Neural cell (in vitro differentiated cells): ENCODE data around the gene MC1R. TPM values are rescaled to one million over a fixed set of nuclear protein-coding genes. Genes with fewer than 3 reads are reported as not detected.
"Not testable (repeated sequence)": the region's sequence is repeated elsewhere in the genome, so short reads cannot be mapped to it uniquely, and the experiment has no call there.

ENCODE experiments used
- H2AFZ ChIP-seq: fragments of 200-600, 300-800 bp; sonication (generic), shearing (Covaris generic); 2 replicates; pipeline ENCODE4 v1.6.0; 2014; ENCODE audit warnings: low read depth, mild to moderate bottlenecking, antibody characterized with exemption, low read length, moderate library complexity
- H3F3A ChIP-seq: fragments of 200-600 bp; shearing (Covaris generic); 2 replicates; pipeline ENCODE4 v1.6.1; 2016; ENCODE audit warnings: mild to moderate bottlenecking, moderate library complexity, mixed read lengths, antibody characterized with exemption, low read length; ENCODE audit not compliant: insufficient read depth, poor library complexity, severe bottlenecking
- H3K27ac ChIP-seq: fragments of 200-600, 300-800 bp; sonication (generic), shearing (Covaris generic); 2 replicates; pipeline ENCODE4 v1.5.1; 2014; ENCODE audit warnings: mild to moderate bottlenecking, low read length, moderate library complexity
- H3K27me3 ChIP-seq: fragments of 300-800, 200-600 bp; sonication (generic), shearing (Covaris generic); 2 replicates; pipeline ENCODE4 v1.6.0; 2014; ENCODE audit warnings: mild to moderate bottlenecking, low read depth, low read length, moderate library complexity; ENCODE audit not compliant: insufficient read depth
- H3K36me3 ChIP-seq: fragments of 300-800, 200-600 bp; sonication (generic), shearing (Covaris generic); 2 replicates; pipeline ENCODE4 v1.5.1; 2014; ENCODE audit warnings: mild to moderate bottlenecking, antibody characterized with exemption, low read length, moderate library complexity; ENCODE audit not compliant: insufficient read depth
- H3K4me2 ChIP-seq: fragments of 300-800, 200-600 bp; sonication (generic), shearing (Covaris generic); 2 replicates; pipeline ENCODE4 v1.6.0; 2014; ENCODE audit warnings: mild to moderate bottlenecking, low read length
- H3K4me3 ChIP-seq: fragments of 300-800, 200-600 bp; sonication (generic), shearing (Covaris generic); 2 replicates; pipeline ENCODE4 v1.5.1; 2014; ENCODE audit warnings: mild to moderate bottlenecking, low read length, moderate library complexity
- H3K79me2 ChIP-seq: fragments of 200-600 bp; shearing (Covaris generic); replicated peaks from 2 replicates; pipeline ENCODE4 v1.6.0; 2014; ENCODE audit warnings: mild to moderate bottlenecking, low read length, moderate library complexity; ENCODE audit not compliant: insufficient read depth
- H3K9ac ChIP-seq: fragments of 300-800, 200-600 bp; sonication (generic), shearing (Covaris generic); 2 replicates; pipeline ENCODE4 v1.6.1; 2016; ENCODE audit warnings: mild to moderate bottlenecking, low read length, mixed read lengths
- H3K9me2 ChIP-seq: fragments of 200-600 bp; shearing (Covaris generic); 2 replicates; pipeline ENCODE4 v1.6.1; 2016; ENCODE audit warnings: mild to moderate bottlenecking, low read length, mixed read lengths; ENCODE audit not compliant: insufficient read depth
- H3K9me3 ChIP-seq: fragments of 200-600, 300-800 bp; sonication (generic), shearing (Covaris generic); 2 replicates; pipeline ENCODE4 v1.6.1; 2016; ENCODE audit warnings: mild to moderate bottlenecking, mixed run types, low read length, moderate library complexity, mixed read lengths
- H4K20me1 ChIP-seq: fragments of 200-600 bp; shearing (Covaris generic); 2 replicates; pipeline ENCODE4 v1.6.1; 2016; ENCODE audit warnings: mild to moderate bottlenecking, mixed run types; ENCODE audit not compliant: insufficient read depth
- CTCF ChIP-seq: fragments of 450-650 bp; IDR thresholded peaks from 2 replicates; pipeline ENCODE4 v1.5.1; 2014; ENCODE audit warnings: antibody characterized with exemption, mild to moderate bottlenecking, moderate library complexity; ENCODE audit not compliant: poor library complexity, severe bottlenecking
- EP300 ChIP-seq: fragments of 450-650 bp; conservative IDR thresholded peaks from 2 replicates; pipeline ENCODE4 v1.6.1; 2014; ENCODE audit warnings: antibody characterized with exemption, mild to moderate bottlenecking, moderate library complexity; ENCODE audit not compliant: poor library complexity, severe bottlenecking
- EZH2 ChIP-seq: fragments of 200-600, 300-800 bp; shearing (Covaris generic), sonication (generic); IDR thresholded peaks from 2 replicates; pipeline ENCODE4 v1.6.1; 2014; ENCODE audit warnings: antibody characterized with exemption, low read length, borderline replicate concordance, mild to moderate bottlenecking; ENCODE audit not compliant: insufficient read depth, poor library complexity, severe bottlenecking
- MXI1 ChIP-seq: fragments of 450-650 bp; conservative IDR thresholded peaks from 2 replicates; pipeline ENCODE4 v1.6.1; 2014; ENCODE audit warnings: antibody characterized with exemption, mild to moderate bottlenecking; ENCODE audit not compliant: poor library complexity, severe bottlenecking
- POLR2AphosphoS5 ChIP-seq: IDR thresholded peaks from 2 replicates; pipeline ENCODE4 v1.6.1; 2012
- RAD21 ChIP-seq: fragments of 450-650 bp; conservative IDR thresholded peaks from 2 replicates; pipeline ENCODE4 v1.6.1; 2014; ENCODE audit warnings: antibody characterized with exemption, mild to moderate bottlenecking, moderate library complexity
- SMC3 ChIP-seq: fragments of 450-650 bp; conservative IDR thresholded peaks from 2 replicates; pipeline ENCODE4 v1.6.1; 2014; ENCODE audit warnings: antibody characterized with exemption, mild to moderate bottlenecking, moderate library complexity; ENCODE audit not compliant: poor library complexity
- TAF1 ChIP-seq: IDR thresholded peaks from 2 replicates; pipeline ENCODE4 v1.6.1; 2012; ENCODE audit warnings: low read depth
- polyA plus RNA-seq: library from polyadenylated mRNA; depleted of rRNA; stranded (reverse); fragments of >200 nt; gene quantifications from 2 replicates; pipeline ENCODE4 v1.2.3, GENCODE V29; 2014
- TF ChIP-seq, protein P1 (sequence below): IDR thresholded peaks from 2 replicates; pipeline ENCODE4 v1.6.1; 2012; ENCODE audit warnings: borderline replicate concordance

Gene MC1R
- polyA plus RNA-seq, 1 donor from 2014 or later, result 21.3 TPM

DNA sequence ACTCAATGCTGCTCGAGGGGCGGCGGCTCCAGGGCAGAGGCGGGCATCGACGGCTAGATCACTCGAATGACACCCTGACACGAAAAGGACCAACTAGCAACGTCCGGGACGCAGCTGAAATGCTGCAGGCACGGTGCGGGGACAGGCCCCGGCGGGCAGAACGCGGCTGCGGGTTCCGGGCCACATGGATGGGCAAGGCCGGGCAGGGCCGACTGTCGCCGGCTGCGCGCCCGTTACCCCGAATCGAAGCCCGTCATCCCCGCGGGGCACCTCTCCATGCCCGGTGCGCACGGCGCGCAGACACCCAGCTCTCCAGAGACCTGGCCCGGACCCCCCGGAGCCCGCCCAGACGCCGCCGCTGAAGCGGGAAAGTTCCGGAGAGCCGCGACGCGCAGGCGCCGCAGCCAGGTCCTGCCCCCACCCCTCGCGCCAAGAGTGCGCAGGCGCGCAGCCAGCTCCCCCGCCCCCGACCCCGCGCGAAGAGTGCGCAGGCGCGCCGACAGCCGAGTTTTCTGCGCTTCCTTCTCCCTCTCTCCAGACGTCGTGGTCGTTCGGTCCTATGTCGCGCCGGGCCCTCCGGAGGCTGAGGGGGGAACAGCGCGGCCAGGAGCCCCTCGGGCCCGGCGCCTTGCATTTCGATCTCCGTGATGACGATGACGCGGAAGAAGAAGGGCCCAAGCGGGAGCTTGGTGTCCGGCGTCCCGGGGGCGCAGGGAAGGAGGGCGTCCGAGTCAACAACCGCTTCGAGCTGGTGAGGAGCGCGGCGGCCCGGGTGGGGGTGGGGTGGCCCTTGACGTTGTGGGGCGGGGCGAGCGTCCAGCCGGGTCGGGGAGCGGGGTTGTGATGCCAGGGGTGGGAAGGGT lies 45.3 kb upstream of the MC1R start, which contains the start of gene TCF25:
Gene TCF25 (plus strand): TSS at position 484 of the 863 bp plus-strand sequence. CDS start 76 bp downstream, at position 560.
- TF ChIP-seq, protein P1, sequence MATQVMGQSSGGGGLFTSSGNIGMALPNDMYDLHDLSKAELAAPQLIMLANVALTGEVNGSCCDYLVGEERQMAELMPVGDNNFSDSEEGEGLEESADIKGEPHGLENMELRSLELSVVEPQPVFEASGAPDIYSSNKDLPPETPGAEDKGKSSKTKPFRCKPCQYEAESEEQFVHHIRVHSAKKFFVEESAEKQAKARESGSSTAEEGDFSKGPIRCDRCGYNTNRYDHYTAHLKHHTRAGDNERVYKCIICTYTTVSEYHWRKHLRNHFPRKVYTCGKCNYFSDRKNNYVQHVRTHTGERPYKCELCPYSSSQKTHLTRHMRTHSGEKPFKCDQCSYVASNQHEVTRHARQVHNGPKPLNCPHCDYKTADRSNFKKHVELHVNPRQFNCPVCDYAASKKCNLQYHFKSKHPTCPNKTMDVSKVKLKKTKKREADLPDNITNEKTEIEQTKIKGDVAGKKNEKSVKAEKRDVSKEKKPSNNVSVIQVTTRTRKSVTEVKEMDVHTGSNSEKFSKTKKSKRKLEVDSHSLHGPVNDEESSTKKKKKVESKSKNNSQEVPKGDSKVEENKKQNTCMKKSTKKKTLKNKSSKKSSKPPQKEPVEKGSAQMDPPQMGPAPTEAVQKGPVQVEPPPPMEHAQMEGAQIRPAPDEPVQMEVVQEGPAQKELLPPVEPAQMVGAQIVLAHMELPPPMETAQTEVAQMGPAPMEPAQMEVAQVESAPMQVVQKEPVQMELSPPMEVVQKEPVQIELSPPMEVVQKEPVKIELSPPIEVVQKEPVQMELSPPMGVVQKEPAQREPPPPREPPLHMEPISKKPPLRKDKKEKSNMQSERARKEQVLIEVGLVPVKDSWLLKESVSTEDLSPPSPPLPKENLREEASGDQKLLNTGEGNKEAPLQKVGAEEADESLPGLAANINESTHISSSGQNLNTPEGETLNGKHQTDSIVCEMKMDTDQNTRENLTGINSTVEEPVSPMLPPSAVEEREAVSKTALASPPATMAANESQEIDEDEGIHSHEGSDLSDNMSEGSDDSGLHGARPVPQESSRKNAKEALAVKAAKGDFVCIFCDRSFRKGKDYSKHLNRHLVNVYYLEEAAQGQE, result peak; percentile 87
- TF ChIP-seq POLR2AphosphoS5 (peak; percentile 97), EP300 (peak; percentile 67), SMC3 (peak; percentile 45), TAF1 (peak; percentile 64), CTCF (peak; percentile 47), EZH2 (no peak), RAD21 (peak; percentile 54), MXI1 (peak; percentile 66)
- Histone ChIP-seq H3K36me3 (no peaks in the 10 kb centered on the region), H3K79me2 (peaks cover 29% of the 10 kb centered on the region), H3K27me3 (no peaks in the 10 kb centered on the region), H3K4me3 (peak within 1 kb of the TSS; percentile 89), H3F3A (no peaks in the 10 kb centered on the region), H4K20me1 (no peaks in the 10 kb centered on the region), H3K9me3 (no peaks in the 10 kb centered on the region), H3K9ac (peak within 1 kb of the TSS; percentile 97), H3K4me2 (peak within 1 kb of the TSS; percentile 48), H3K9me2 (no peaks in the 10 kb centered on the region), H3K27ac (peak within 1 kb of the TSS; percentile 98), H2AFZ (peak within 1 kb of the TSS; percentile 83)

- peak overlapping the region; percentile 48 for H3K4me2 ChIP-seq
- peak overlapping the region; percentile 83 for H2AFZ ChIP-seq
- no peaks in the 10 kb centered on the region for H3K36me3 ChIP-seq
- H3K79me2 ChIP-seq, result peaks cover 32% of the 10 kb centered on the region
- H3K4me3 ChIP-seq, result peak overlapping the region; percentile 89
- peak overlapping the region; percentile 97 for H3K9ac ChIP-seq
- no peaks in the 10 kb centered on the region for H3K9me2 ChIP-seq
- no peaks in the 10 kb centered on the region for H3F3A ChIP-seq
- H4K20me1 ChIP-seq, result no peaks in the 10 kb centered on the region
- H3K9me3 ChIP-seq, result no peaks in the 10 kb centered on the region
- TF ChIP-seq EZH2 (no peak), MXI1 (peak; percentile 17)
- peak overlapping the region; percentile 98 for H3K27ac ChIP-seq
- no peaks in the 10 kb centered on the region for H3K27me3 ChIP-seq
Measured at GRCh38 chr16:89873972-89874689, 44.5 kb upstream of the MC1R start.

DNA sequence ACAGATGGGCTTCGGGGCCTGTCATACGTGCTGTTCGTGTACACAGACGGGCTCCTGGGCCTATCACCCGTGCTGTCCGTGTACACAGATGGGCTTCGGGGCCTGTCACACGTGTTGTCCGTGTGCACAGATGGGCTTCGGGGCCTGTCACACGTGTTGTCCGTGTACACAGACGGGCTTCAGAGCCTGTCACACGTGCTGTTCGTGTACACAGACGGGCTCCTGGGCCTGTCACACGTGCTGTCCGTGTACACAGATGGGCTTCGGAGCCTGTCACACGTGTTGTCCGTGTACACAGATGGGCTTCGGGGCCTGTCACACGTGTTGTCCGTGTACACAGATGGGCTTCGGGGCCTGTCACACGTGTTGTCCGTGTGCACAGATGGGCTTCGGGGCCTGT lies 39.5 kb upstream of the MC1R start:
- not testable (repeated sequence) for H2AFZ ChIP-seq, H3F3A ChIP-seq, H4K20me1 ChIP-seq, H3K27me3 ChIP-seq, H3K4me2 ChIP-seq, H3K9me2 ChIP-seq, H3K36me3 ChIP-seq, H3K9me3 ChIP-seq, H3K9ac ChIP-seq, H3K27ac ChIP-seq, H3K4me3 ChIP-seq
- H3K79me2 ChIP-seq, result peaks cover 35% of the 10 kb centered on the region
